Activated CD8-positive, alpha-beta memory T cell treated with anti-CD3 and anti-CD28 coated beads for 1 hour (primary cell): ENCODE measurements around the gene YOD1.

Experiments used
- DNase-seq, 2 donors: peaks; one replicate each; pipeline ENCODE4 v3.0.0-alpha.2; 2020; ENCODE audit warnings: low read depth in 1 of 2; ENCODE audit errors: extremely low read depth in 1 of 2

Gene YOD1

GRCh38 chr1:207051191-207051943 lies at the start of gene YOD1:
Gene YOD1 (minus strand): TSS chr1:207051208. CDS start chr1:207051030, 178 bp downstream.
- DNase-seq: no peak

GRCh38 chr1:207097871-207098324 lies 46.9 kb upstream of the YOD1 start:
- no peak for DNase-seq

- DNase-seq: no peak
These were observed 42.9 kb upstream of the YOD1 start for GRCh38 chr1:207093944-207094343.

DNA sequence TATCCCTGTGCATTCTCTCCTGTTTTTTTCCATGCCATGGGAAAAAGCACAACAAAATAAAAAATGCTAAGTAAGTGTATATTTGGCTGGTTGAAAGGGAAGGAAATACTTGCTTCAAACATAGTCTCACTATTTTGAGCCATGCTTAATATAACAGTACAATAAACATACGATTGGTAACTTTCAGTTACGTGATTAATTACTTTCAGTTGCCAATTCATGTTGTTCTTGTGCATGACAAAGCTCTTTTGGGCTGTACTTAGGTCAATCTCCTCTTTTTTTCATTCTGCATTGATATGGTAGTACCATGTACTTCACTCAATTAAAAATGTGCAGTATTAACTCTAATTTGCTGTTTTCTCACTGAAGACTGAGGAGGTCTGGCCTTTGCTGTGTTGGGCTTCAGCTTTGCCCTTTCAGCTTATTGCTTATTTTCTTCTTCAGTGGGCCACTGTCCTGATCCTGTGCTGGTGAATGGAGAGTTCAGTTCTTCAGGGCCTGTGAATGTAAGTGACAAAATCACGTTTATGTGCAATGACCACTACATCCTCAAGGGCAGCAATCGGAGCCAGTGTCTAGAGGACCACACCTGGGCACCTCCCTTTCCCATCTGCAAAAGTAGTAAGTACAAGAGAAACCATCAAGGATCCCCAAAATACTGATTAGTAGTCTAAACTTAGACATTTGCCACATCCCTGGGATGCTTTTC lies 40.3 kb upstream of the YOD1 start:
- no peak for DNase-seq

- no peak for DNase-seq
These were observed 38.8 kb upstream of the YOD1 start for GRCh38 chr1:207089627-207090355.

- DNase-seq: no peak
These were observed 38.0 kb upstream of the YOD1 start, which contains the start of gene C4BPB for GRCh38 chr1:207088701-207089626. Gene C4BPB (plus strand): TSS chr1:207088860. CDS start chr1:207089532, 672 bp downstream.

DNA sequence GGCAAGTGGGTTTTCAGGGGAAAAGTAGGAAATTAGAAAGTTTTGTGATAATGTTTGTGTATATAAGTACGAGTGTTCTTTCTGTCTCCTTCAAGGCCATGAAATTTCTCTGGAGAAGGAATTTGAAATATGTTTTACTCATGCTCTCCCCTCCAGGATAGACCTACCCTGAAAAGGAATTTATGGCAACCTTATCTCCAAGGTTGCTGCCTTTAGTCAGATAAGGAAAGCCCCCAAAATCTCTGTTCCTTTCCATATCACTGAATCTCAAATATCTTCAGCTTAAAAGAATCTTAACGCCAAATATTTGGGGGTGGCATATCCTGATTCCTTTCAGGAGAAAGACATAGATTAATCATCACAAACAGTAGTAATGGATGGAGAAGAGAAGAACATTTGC lies 37.2 kb upstream of the YOD1 start:
- no peak for DNase-seq

DNA sequence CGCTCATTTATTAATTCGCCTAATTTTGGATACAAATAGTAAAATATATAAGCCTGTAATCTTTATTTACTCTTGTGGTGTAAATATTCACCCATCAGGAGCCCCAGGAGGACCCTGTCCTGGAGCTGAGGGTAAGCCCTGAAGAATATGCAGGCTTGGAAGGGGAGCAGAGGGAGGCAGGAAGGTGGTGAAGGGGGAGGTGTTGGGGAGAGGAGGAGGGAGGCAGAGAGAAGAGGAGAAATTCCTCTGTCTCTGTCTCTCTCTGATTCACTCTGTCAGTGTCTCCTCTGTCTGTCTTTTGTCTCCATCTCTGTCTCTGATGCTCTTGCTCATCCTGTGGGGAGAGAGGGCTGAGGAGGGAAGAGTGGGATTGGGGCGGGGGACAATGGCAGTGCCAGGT lies 34.9 kb upstream of the YOD1 start:
- no peak for DNase-seq

DNA sequence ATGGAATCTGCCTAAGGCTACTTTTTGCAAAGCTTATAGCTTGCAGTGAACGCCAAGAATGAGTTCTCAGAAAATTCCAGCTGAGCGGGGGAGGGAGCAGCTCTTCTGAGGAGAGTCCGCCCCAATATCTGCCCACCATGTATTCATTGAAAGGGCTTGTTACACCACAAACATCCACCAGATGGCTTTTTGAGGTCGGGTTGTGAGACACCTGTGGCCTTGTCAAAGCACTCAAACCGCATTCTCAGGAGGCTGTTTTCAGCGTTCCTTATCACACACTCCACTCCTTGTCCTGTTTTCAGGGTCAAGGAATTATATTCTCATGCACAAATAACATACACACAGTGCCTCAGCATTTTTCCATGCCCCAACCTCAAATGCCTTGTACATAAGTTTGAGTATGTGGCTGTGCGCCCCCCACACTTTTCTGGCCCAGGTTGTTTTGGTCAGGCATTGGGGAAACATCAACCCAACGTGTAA lies 33.7 kb upstream of the YOD1 start:
- DNase-seq: peak; percentile 7 to 17

- DNase-seq: no peak
These were observed 33.2 kb upstream of the YOD1 start for GRCh38 chr1:207084232-207084631.

DNA sequence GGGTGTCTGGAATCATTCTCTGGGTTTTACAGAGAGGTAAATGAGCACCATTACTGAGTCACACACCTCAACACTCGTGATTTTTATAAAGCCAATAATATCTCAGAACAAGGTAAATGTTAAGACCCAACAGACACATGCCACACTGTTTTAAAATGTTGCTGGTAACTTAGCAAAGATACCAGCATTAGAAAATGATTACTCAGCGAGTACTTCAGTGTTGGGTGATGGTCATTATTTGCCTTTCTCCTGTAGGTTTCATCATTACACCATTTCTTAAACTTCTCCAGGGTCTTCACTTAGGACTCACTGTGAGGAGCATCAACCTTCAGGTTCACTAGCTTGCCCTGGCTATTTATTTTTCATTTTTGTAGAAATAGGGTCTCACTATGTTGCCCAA lies 30.8 kb upstream of the YOD1 start:
- DNase-seq: no peak

- DNase-seq: no peak
These were observed 30.1 kb upstream of the YOD1 start for GRCh38 chr1:207081088-207081487.

DNA sequence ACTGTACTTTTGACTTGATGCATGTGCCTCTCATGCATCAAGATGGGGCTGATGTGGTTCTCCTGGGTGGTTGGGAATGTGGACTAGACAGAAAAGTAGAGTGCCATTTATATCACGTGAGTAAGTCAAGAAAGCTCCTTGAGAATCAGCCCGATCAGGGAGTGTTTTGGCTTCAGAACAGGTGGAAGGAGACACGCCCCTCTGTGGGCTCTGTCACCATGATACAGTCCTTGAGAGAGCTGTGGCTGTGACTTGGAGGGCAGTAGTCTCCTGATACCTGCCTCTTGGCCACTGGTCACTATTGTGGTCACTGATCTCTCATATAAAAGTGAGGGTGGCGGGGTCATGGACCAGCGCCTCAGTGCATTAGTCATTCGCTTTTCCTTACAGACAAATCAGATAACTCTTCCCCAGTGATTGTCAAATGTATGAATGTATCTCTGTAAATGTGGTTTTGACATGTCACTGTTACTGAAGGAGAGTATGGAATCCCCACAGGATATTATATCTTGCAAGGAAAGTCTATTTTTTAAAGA lies 28.8 kb upstream of the YOD1 start:
- no peak for DNase-seq

- no peak for DNase-seq
These were observed 27.6 kb upstream of the YOD1 start for GRCh38 chr1:207078578-207079132.

DNA sequence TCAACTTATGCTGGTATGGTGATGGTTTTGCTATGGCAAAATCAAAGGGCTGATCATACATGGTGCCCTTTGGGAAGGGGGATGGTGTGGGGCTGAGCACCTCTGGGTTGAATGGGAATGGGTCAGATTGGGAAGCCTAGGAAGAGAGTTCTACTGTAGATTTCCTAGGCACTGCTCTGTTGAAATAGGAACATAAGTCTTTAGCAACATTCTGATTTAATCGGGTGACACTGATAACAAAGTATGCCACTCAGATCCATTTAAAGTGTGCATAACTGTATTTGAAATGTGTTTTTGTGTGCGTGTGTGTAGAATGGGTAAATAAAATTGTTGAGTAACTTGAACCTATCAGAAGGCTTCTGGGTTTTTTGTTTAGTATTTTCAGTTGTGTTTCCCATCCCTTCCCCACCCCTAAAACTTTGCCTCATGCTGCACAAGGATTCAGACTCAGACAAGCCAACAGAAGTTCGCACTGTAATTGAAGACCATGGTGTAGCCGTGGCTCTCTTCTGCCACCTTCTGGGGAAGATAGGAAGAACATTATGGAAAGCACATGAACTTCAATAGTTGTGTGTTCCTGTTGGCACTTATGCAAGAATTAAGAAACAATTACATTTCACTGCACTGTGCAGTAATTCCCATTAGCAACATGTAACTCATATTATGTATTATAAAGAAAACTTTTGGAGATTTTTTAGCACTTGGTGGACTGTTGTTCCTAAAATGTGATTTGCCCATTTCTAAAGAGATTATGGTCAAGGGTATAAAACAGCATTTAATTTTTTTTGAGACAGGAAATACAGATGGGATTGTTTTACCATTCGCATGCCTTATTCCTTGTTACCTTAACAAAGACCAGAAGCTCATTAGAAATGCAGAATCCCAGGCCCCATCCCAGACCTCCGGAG lies 26.7 kb upstream of the YOD1 start:
- peak; percentile 23 to 29 for DNase-seq

DNA sequence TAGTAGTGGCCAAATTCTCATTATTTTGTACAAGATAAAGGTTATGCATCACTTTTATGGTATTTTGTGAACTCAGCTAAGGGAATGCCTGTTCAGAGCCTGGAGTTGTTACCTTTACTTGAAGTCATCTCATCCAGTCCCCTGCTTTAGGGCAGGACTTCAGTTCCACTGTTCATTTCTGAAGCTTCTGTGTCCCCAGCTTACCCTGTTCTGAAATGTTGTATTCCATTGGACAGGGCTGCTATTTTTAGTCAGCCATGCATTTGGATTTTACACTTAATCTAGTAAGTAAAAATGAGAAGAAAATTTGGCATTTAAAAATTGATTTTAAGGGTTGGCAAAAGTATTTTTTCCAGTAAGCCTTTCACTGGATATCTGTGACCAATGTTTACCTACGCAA lies 26.0 kb upstream of the YOD1 start:
- no peak for DNase-seq

GRCh38 chr1:207076181-207076955 lies 25.4 kb upstream of the YOD1 start:
- DNase-seq: no peak
